Measurements from ENCODE around the gene CAPN2.

The CAPN2 gene

DNA sequence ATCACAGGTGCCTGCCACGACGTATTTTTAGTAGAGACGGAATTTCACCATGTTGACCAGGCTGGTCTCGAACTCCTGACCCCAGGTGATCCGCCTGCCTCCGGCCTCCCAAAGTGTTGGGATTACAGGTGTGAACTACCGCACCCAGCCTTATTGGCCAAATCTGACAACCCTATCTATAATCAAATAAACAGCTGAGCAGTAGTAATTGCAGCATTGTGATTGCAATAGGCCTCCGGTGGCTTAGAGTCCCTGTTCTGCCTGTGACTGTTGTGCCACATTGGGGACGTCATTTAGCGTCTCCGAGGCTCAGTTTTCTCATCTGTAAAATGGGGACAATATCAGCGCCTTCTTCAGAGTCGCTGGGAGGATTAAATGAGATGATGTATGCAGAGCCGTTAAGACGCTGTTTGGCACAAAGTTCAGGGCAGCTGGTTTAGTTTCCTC is 569 bp upstream of the CAPN2 start (continued):
- TF ChIP-seq, protein P1, sequence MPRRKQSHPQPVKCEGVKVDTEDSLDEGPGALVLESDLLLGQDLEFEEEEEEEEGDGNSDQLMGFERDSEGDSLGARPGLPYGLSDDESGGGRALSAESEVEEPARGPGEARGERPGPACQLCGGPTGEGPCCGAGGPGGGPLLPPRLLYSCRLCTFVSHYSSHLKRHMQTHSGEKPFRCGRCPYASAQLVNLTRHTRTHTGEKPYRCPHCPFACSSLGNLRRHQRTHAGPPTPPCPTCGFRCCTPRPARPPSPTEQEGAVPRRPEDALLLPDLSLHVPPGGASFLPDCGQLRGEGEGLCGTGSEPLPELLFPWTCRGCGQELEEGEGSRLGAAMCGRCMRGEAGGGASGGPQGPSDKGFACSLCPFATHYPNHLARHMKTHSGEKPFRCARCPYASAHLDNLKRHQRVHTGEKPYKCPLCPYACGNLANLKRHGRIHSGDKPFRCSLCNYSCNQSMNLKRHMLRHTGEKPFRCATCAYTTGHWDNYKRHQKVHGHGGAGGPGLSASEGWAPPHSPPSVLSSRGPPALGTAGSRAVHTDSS (tag by site-specific recombination; IDR thresholded peaks at IDR 0.05): 0 out of 2 replicates have a peak, but pooled peaks have one; percentile 8
- TF ChIP-seq ZNF24 (tag by site-specific recombination; IDR thresholded peaks at IDR 0.05) (peak; percentile 89; the same call in 1 of the 2 replicates), KLF8 (tag by site-specific recombination; IDR thresholded peaks at IDR 0.05) (peak; percentile 86), ZSCAN4 (tag by site-specific recombination; IDR thresholded peaks at IDR 0.05) (no peak), ZFP37 (tag by site-specific recombination; IDR thresholded peaks at IDR 0.05) (0 out of 2 replicates have a peak, but pooled peaks have one; percentile 68), ZNF239 (tag by site-specific recombination; IDR thresholded peaks at IDR 0.05) (peak; percentile 91), ZSCAN23 (tag by site-specific recombination; IDR thresholded peaks at IDR 0.05) (peak; percentile 74; the same call in 1 of the 2 replicates), ZNF341 (tag by site-specific recombination; IDR thresholded peaks at IDR 0.05; ENCODE audit: low read depth) (no peak; the same call in 1 of the 2 replicates), REPIN1 (tag by site-specific recombination; IDR thresholded peaks at IDR 0.05; ENCODE audit: low read depth) (no peak), WT1 (tag by site-specific recombination; IDR thresholded peaks at IDR 0.05) (peak; percentile 66; the same call in 1 of the 2 replicates), ZNF394 (tag by site-specific recombination; IDR thresholded peaks at IDR 0.05; ENCODE audit: borderline replicate concordance) (0 out of 2 replicates have a peak, but pooled peaks have one; percentile 37), ZNF324 (tag by site-specific recombination; IDR thresholded peaks at IDR 0.05) (peak; percentile 85), HOXD13 (CRISPR knock-in tag; IDR thresholded peaks at IDR 0.05; ENCODE audit: borderline replicate concordance) (no peak), ZNF664 (tag by site-specific recombination; IDR thresholded peaks at IDR 0.05) (peak; percentile 100), ZNF747 (tag by site-specific recombination; IDR thresholded peaks at IDR 0.05) (no peak), ZSCAN18 (tag by site-specific recombination; IDR thresholded peaks at IDR 0.05) (no peak), ZNF621 (tag by site-specific recombination; IDR thresholded peaks at IDR 0.05) (no peak), KLF7 (tag by site-specific recombination; IDR thresholded peaks at IDR 0.05; ENCODE audit: borderline replicate concordance) (no peak), ZNF2 (tag by site-specific recombination; IDR thresholded peaks at IDR 0.05) (peak; percentile 43; the same call in 1 of the 2 replicates), SP3 (tag by site-specific recombination; IDR thresholded peaks at IDR 0.05) (0 out of 2 replicates have a peak, but pooled peaks have one; percentile 14), KLF1 (tag by site-specific recombination; IDR thresholded peaks at IDR 0.05) (peak; percentile 28; the same call in 1 of the 2 replicates), ZNF623 (tag by site-specific recombination; IDR thresholded peaks at IDR 0.05) (peak; percentile 25; the same call in 1 of the 2 replicates), ZNF544 (tag by site-specific recombination; IDR thresholded peaks at IDR 0.05) (no peak), SP7 (tag by site-specific recombination; IDR thresholded peaks at IDR 0.05) (peak; percentile 41), ZFP3 (tag by site-specific recombination; IDR thresholded peaks at IDR 0.05; ENCODE audit: low read depth) (no peak), ZNF155 (tag by site-specific recombination; IDR thresholded peaks at IDR 0.05) (no peak), ZNF610 (tag by site-specific recombination; IDR thresholded peaks at IDR 0.05; ENCODE audit: borderline replicate concordance) (0 out of 2 replicates have a peak, but pooled peaks have one; percentile 14), ZNF596 (tag by site-specific recombination; IDR thresholded peaks at IDR 0.05) (no peak)
- TF ChIP-seq, protein P2, sequence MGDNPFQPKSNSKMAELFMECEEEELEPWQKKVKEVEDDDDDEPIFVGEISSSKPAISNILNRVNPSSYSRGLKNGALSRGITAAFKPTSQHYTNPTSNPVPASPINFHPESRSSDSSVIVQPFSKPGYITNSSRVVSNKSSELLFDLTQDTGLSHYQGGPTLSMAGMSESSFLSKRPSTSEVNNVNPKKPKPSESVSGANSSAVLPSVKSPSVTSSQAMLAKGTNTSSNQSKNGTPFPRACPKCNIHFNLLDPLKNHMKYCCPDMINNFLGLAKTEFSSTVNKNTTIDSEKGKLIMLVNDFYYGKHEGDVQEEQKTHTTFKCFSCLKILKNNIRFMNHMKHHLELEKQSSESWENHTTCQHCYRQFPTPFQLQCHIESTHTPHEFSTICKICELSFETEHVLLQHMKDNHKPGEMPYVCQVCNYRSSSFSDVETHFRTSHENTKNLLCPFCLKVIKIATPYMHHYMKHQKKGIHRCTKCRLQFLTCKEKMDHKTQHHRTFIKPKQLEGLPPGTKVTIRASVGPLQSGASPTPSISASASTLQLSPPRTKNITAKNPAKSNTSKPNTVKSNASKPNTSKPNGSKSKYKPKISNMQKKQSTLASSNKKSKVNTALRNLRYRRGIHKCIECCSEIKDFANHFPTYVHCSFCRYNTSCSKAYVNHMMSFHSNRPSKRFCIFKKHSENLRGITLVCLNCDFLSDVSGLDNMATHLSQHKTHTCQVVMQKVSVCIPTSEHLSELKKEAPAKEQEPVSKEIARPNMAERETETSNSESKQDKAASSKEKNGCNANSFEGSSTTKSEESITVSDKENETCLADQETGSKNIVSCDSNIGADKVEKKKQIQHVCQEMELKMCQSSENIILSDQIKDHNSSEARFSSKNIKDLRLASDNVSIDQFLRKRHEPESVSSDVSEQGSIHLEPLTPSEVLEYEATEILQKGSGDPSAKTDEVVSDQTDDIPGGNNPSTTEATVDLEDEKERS (tag by site-specific recombination; IDR thresholded peaks at IDR 0.05): peak; percentile 93
- TF ChIP-seq, protein P3, sequence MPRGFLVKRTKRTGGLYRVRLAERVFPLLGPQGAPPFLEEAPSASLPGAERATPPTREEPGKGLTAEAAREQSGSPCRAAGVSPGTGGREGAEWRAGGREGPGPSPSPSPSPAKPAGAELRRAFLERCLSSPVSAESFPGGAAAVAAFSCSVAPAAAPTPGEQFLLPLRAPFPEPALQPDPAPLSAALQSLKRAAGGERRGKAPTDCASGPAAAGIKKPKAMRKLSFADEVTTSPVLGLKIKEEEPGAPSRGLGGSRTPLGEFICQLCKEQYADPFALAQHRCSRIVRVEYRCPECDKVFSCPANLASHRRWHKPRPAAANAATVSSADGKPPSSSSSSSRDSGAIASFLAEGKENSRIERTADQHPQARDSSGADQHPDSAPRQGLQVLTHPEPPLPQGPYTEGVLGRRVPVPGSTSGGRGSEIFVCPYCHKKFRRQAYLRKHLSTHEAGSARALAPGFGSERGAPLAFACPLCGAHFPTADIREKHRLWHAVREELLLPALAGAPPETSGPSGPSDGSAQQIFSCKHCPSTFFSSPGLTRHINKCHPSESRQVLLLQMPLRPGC (tag by site-specific recombination; IDR thresholded peaks at IDR 0.05): 0 out of 2 replicates have a peak, but pooled peaks have one; percentile 47
- TF ChIP-seq, protein P4, sequence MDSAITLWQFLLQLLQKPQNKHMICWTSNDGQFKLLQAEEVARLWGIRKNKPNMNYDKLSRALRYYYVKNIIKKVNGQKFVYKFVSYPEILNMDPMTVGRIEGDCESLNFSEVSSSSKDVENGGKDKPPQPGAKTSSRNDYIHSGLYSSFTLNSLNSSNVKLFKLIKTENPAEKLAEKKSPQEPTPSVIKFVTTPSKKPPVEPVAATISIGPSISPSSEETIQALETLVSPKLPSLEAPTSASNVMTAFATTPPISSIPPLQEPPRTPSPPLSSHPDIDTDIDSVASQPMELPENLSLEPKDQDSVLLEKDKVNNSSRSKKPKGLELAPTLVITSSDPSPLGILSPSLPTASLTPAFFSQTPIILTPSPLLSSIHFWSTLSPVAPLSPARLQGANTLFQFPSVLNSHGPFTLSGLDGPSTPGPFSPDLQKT (IDR thresholded peaks at IDR 0.05; ENCODE audit: borderline replicate concordance, low read depth, low read length): no peak

All from HEK293 (cell line).